A549 (cell line): ENCODE data around the gene CD81. TPM values are rescaled to one million over a fixed set of nuclear protein-coding genes. Genes with fewer than 3 reads are reported as not detected.

Experiments
- ATAC-seq, 2 experiments: fragments of 200-7000 bp in 1 of 2; fragments of >200 bp in 1 of 2; cut with Nextera tagmentation in 1 of 2; cut with Tn5 transposase in 1 of 2; 3 replicates each; pipeline versions ENCODE4 v1.8.0 to v1.9.1; 2018 to 2020; ENCODE audit warnings: mild to moderate bottlenecking in 1 of 2, moderate library complexity in 1 of 2
- CTCF ChIA-PET: fragments of 300-600 bp; sonication (Branson Sonifier 250); formaldehyde crosslinking; extraction: SDS; loops from one replicate; lab custom pipeline; 2021; ENCODE audit warnings: antibody characterized with exemption, inconsistent platforms; lab: Yijun Ruan, JAX
- POLR2A ChIA-PET: fragments of 350-600 bp; formaldehyde crosslinking; extraction: SDS; loops from one replicate; lab custom pipeline; 2021; ENCODE audit warnings: antibody characterized with exemption, inconsistent platforms; lab: Yijun Ruan, JAX
- DNase-seq, 2 experiments: peaks; one replicate each; pipeline versions ENCODE4 v3.0.0 to v3.0.0-alpha.2; 2011 to 2016; ENCODE audit warnings: low read depth in 1 of 2, low spot score in 1 of 2
- FAIRE-seq: peaks from 2 replicates; lab custom pipeline; 2011; peaks lifted over from hg19 to GRCh38; lab: Jason Lieb, UNC
- H3K27ac ChIP-seq, 2 experiments: fragments of >200 bp; sonication (Bioruptor Twin); formaldehyde crosslinking; 3 replicates each; pipeline ENCODE4 v1.5.1; 2016 to 2017
- H3K4me1 ChIP-seq: fragments of >200 bp; sonication (Bioruptor Twin); formaldehyde crosslinking; 3 replicates; pipeline ENCODE4 v1.6.1; 2016
- H3K4me2 ChIP-seq: fragments of >200 bp; sonication (Bioruptor Twin); formaldehyde crosslinking; 3 replicates; pipeline ENCODE4 v1.6.1; 2016
- H3K4me3 ChIP-seq: fragments of >200 bp; sonication (Bioruptor Twin); formaldehyde crosslinking; 3 replicates; pipeline ENCODE4 v1.5.1; 2016
- H3K9me3 ChIP-seq: fragments of >200 bp; sonication (Bioruptor Twin); formaldehyde crosslinking; 3 replicates; pipeline ENCODE4 v1.6.1; 2016
- BCL3 ChIP-seq: fragments of >200 bp; sonication (Bioruptor Twin); formaldehyde crosslinking; IDR thresholded peaks from 3 replicates; pipeline ENCODE4 v1.6.1; 2016
- BHLHE40 ChIP-seq: IDR thresholded peaks from 2 replicates; pipeline ENCODE4 v1.6.1; 2012; ENCODE audit warnings: low read depth, low read length, inconsistent platforms
- CEBPB ChIP-seq, 2 experiments: fragments of >200 bp in 1 of 2; sonication (Bioruptor Twin) in 1 of 2; formaldehyde crosslinking in 1 of 2; IDR thresholded peaks; 2 replicates each; pipeline ENCODE4 v1.6.1; 2012 to 2016
- CHD4 ChIP-seq: fragments of 200-600 bp; sonication (generic); IDR thresholded peaks from 2 replicates; pipeline ENCODE4 v1.6.1; 2016; ENCODE audit warnings: antibody characterized with exemption, mild to moderate bottlenecking, borderline replicate concordance
- E2F6 ChIP-seq: IDR thresholded peaks from 2 replicates; pipeline ENCODE4 v1.6.1; 2012; ENCODE audit warnings: low read depth, borderline replicate concordance
- EHMT2 ChIP-seq: fragments of 200-600 bp; sonication (generic); IDR thresholded peaks from 2 replicates; pipeline ENCODE4 v1.6.1; 2016; ENCODE audit warnings: antibody characterized with exemption, low read depth, mild to moderate bottlenecking, moderate library complexity
- FOXS1 ChIP-seq: fragments of 250-450 bp; sonication (Bioruptor Pico); IDR thresholded peaks from 2 replicates; pipeline ENCODE4 v1.5.0; 2020; ENCODE audit warnings: mild to moderate bottlenecking, moderate library complexity
- HES2 ChIP-seq: fragments of >200 bp; sonication (Bioruptor Twin); formaldehyde crosslinking; IDR thresholded peaks from 2 replicates; pipeline ENCODE4 v1.6.1; 2016
- HMGXB4 ChIP-seq: fragments of 250-450 bp; sonication (Bioruptor Pico); IDR thresholded peaks from 2 replicates; pipeline ENCODE4 v1.5.0; 2021; ENCODE audit warnings: mild to moderate bottlenecking, moderate library complexity, borderline replicate concordance
- HOXA7 ChIP-seq: fragments of 250-450 bp; sonication (Bioruptor Pico); IDR thresholded peaks from 2 replicates; pipeline ENCODE4 v1.5.0; 2020; ENCODE audit warnings: mild to moderate bottlenecking, moderate library complexity
- MAFK ChIP-seq: fragments of 450-650 bp; IDR thresholded peaks from 2 replicates; pipeline ENCODE4 v1.6.1; 2014; ENCODE audit not compliant: partially characterized antibody
- MAZ ChIP-seq: fragments of 150-350 bp; IDR thresholded peaks from 2 replicates; pipeline ENCODE4 v1.6.1; 2014; ENCODE audit warnings: antibody characterized with exemption, low read depth, low read length, borderline replicate concordance
- MYC ChIP-seq: IDR thresholded peaks from 2 replicates; pipeline ENCODE4 v1.6.1; 2012; ENCODE audit warnings: mild to moderate bottlenecking, inconsistent platforms, low read length, improper control_type of control experiment, borderline replicate concordance
- NFE2L2 ChIP-seq: fragments of 150-350 bp; conservative IDR thresholded peaks from 2 replicates; pipeline ENCODE4 v1.6.1; 2014; ENCODE audit warnings: low read length
- NR3C1 ChIP-seq: fragments of >200 bp; sonication (Bioruptor Twin); formaldehyde crosslinking; IDR thresholded peaks from 3 replicates; pipeline ENCODE4 v1.6.1; 2017
- POLR2AphosphoS2 ChIP-seq: conservative IDR thresholded peaks from 2 replicates; pipeline ENCODE4 v1.6.1; 2012; ENCODE audit warnings: low read length, improper control_type of control experiment, inconsistent platforms
- RAD21 ChIP-seq, 2 experiments: fragments of >200 bp in 1 of 2; sonication (Bioruptor Twin) in 1 of 2; formaldehyde crosslinking in 1 of 2; IDR thresholded peaks in 1 of 2; conservative IDR thresholded peaks in 1 of 2; 2 replicates in 1 of 2; 3 replicates in 1 of 2; pipeline ENCODE4 v1.6.1; 2012 to 2018; ENCODE audit warnings: inconsistent platforms in 1 of 2
- RCOR1 ChIP-seq: fragments of 150-350 bp; IDR thresholded peaks from 2 replicates; pipeline ENCODE4 v1.6.1; 2014; ENCODE audit warnings: antibody characterized with exemption, low read length, low read depth
- SMC3 ChIP-seq: fragments of >200 bp; sonication (Bioruptor Twin); formaldehyde crosslinking; IDR thresholded peaks from 3 replicates; pipeline ENCODE4 v1.6.1; 2018; ENCODE audit warnings: inconsistent platforms
- ZC3H11A ChIP-seq: fragments of 450-650 bp; IDR thresholded peaks from 2 replicates; pipeline ENCODE4 v1.6.1; 2014; ENCODE audit warnings: antibody characterized with exemption, mild to moderate bottlenecking
- WGBS: methylation state at CpG from one replicate; pipeline ENCODE4 v1.1.6; 2017; ENCODE audit errors: missing lambda C conversion rate; 5-methylcytosine and 5-hydroxymethylcytosine counted together
- polyA plus RNA-seq, 4 experiments: library from polyadenylated mRNA; depleted of rRNA in 3 of 4; stranded (reverse); fragments of >200 nt; fragmentation: RNase III in 1 of 4; extraction: RNeasy Plus Mini Kit Qiagen cat#74134 plus additional on column Dnase treatment in 1 of 4; gene quantifications; 2 replicates in 3 of 4; 3 replicates in 1 of 4; pipeline ENCODE4 v1.2.3, GENCODE V29; 2011 to 2017
- TF ChIP-seq, protein P1 (sequence below): IDR thresholded peaks from 2 replicates; pipeline ENCODE4 v1.6.1; 2012

The CD81 gene
- polyA plus RNA-seq, 2 of the 4 experiments (the other 2 are of a cell fraction) = 125 to 247 TPM

- Histone ChIP-seq H3K4me3 (no peak overlapping the region), H3K4me2 (no peak overlapping the region)
- ATAC-seq = no peak
- CTCF ChIA-PET = no interaction called here
- WGBS = 91% methylated on average over 9 of the region's 9 CpGs
- TF ChIP-seq SMC3 (no peak), FOXS1 (CRISPR knock-in tag) (no peak), NR3C1 (no peak), RCOR1 (no peak)
- TF ChIP-seq, protein P1, sequence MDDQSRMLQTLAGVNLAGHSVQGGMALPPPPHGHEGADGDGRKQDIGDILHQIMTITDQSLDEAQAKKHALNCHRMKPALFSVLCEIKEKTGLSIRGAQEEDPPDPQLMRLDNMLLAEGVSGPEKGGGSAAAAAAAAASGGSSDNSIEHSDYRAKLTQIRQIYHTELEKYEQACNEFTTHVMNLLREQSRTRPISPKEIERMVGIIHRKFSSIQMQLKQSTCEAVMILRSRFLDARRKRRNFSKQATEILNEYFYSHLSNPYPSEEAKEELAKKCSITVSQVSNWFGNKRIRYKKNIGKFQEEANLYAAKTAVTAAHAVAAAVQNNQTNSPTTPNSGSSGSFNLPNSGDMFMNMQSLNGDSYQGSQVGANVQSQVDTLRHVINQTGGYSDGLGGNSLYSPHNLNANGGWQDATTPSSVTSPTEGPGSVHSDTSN = no peak
- TF ChIP-seq, all 56 proteins: peak for 0
- FAIRE-seq = no peak
- Histone ChIP-seq H3K4me1 (no peaks in the 10 kb centered on the region), H3K27ac (no peak overlapping the region), H3K9me3 (no peaks in the 10 kb centered on the region)
- POLR2A ChIA-PET = no interaction called here
- no peak for DNase-seq
Measured at GRCh38 chr11:2369896-2370295, 7.2 kb upstream of the CD81 start.

GRCh38 chr11:2374456-2375201 is 2.5 kb upstream of the CD81 start:
- TF ChIP-seq ZC3H11A (no peak), MYC (no peak), CHD4 (no peak), CEBPB (IDR thresholded peaks at IDR 0.05) (no peak), RAD21 (conservative IDR thresholded peaks at IDR 0.05 in 1 of 2, IDR thresholded peaks at IDR 0.05 in 1 of 2) (no peak), MAFK (no peak), BHLHE40 (no peak), HES2 (no peak), NFE2L2 (no peak), E2F6 (no peak), HOXA7 (CRISPR knock-in tag) (no peak), MAZ (no peak), BCL3 (no peak), POLR2AphosphoS2 (no peak), EHMT2 (no peak), HMGXB4 (CRISPR knock-in tag) (no peak)
- Histone ChIP-seq H3K27ac (no peak overlapping the region), H3K4me3 (no peak overlapping the region), H3K4me1 (peaks cover 23% of the 10 kb centered on the region), H3K9me3 (no peaks in the 10 kb centered on the region), H3K4me2 (no peak overlapping the region)
- ATAC-seq (no peak), DNase-seq (no peak), FAIRE-seq (no peak)
- ChIA-PET CTCF (interaction anchor here (0.6 to 1.2 kb wide), 3 partner anchors 157 to 188 kb away, joined by 3 to 4 read pairs (median 3); no protein-coding TSS in a partner anchor), POLR2A (no interaction called here)
- 82% methylated on average over 9 of the region's 15 CpGs for WGBS
